ENCODE data around the gene ABHD17A. TPM values are rescaled to one million over a fixed set of nuclear protein-coding genes. Genes with fewer than 3 reads are reported as not detected.
A peak's percentile ranks its signal among the peaks of the same experiment; 100 is the strongest.

Gene ABHD17A
- total and polyA plus RNA-seq, 9 of the 15 experiments (the other 6 are each of a cell fraction or from before 2014, with no cell fraction given), result 0.04 to 135 (median 21.8) TPM; not detected in 1

DNA sequence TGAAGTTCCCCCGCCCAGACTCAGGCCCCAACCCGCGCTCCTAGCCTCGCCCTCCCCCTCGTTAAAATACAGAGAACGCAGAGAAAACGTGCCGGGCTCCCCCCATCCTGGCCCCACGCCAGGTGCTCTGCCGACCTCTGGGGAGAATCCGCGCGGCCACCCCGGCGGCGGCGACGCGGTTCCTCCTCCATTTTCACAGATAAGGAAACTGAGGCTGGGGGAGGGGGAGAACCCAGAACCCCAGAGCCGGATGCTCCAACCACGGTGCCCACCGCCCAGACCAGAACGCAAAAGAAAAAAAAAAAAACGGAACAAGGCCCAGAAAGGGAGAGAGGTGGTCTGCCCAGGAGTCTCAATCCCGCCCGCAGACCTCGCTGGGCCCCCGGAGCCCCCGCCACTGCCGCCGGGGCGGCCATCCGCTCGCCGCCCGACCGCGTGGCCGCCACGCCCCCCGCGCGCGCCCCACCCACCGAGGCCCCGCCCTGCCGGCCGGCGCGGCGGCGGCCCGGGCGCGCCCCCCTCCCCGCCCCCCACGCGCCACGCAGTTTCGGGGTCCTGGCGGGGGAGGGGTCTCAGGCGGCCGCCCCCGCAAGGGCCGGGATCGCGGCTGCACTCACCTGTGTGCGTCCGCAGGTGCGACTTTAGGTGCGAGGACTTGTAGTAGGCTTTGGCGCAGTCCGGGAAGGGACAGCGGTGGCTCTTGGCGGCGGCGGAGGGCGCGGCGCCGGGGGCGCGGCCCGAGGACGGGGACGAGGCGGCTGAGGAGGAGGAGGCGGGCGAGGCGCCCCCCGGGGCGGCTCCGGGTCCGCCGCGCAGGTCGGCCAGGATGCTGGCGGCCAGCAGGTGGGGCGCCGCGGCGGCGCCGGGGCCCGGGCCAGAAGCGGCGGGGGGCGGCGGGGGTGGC is 22.6 kb downstream of the ABHD17A start (continued):
- TF ChIP-seq SIN3A (IDR thresholded peaks at IDR 0.05; ENCODE audit: borderline replicate concordance in 2 of 2, control insufficient read depth in 1 of 2, low read depth in 2 of 2, low read length in 2 of 2), result peak; percentile 83 to 98
- TF ChIP-seq, protein P1, sequence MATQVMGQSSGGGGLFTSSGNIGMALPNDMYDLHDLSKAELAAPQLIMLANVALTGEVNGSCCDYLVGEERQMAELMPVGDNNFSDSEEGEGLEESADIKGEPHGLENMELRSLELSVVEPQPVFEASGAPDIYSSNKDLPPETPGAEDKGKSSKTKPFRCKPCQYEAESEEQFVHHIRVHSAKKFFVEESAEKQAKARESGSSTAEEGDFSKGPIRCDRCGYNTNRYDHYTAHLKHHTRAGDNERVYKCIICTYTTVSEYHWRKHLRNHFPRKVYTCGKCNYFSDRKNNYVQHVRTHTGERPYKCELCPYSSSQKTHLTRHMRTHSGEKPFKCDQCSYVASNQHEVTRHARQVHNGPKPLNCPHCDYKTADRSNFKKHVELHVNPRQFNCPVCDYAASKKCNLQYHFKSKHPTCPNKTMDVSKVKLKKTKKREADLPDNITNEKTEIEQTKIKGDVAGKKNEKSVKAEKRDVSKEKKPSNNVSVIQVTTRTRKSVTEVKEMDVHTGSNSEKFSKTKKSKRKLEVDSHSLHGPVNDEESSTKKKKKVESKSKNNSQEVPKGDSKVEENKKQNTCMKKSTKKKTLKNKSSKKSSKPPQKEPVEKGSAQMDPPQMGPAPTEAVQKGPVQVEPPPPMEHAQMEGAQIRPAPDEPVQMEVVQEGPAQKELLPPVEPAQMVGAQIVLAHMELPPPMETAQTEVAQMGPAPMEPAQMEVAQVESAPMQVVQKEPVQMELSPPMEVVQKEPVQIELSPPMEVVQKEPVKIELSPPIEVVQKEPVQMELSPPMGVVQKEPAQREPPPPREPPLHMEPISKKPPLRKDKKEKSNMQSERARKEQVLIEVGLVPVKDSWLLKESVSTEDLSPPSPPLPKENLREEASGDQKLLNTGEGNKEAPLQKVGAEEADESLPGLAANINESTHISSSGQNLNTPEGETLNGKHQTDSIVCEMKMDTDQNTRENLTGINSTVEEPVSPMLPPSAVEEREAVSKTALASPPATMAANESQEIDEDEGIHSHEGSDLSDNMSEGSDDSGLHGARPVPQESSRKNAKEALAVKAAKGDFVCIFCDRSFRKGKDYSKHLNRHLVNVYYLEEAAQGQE (IDR thresholded peaks at IDR 0.05; ENCODE audit: borderline replicate concordance), result no peak
- TF ChIP-seq, protein P1 (CRISPR knock-in tag; IDR thresholded peaks at IDR 0.05; ENCODE audit: low read depth), result no peak
- TF ChIP-seq FOS (IDR thresholded peaks at IDR 0.05; ENCODE audit: extremely low read depth, insufficient read length), result no peak
- peak; percentile 81 for TF ChIP-seq SAP30 (IDR thresholded peaks at IDR 0.05; ENCODE audit: borderline replicate concordance, insufficient read depth, low read depth, low read length, poor library complexity, severe bottlenecking)
- TF ChIP-seq ATF1 (CRISPR knock-in tag; IDR thresholded peaks at IDR 0.05), result no peak
- TF ChIP-seq ATF1 (tag; IDR thresholded peaks at IDR 0.05), result peak; percentile 34; the same call in 1 of the 2 replicates
- peak; percentile 39 for TF ChIP-seq TBP (optimal IDR thresholded peaks at IDR 0.05; ENCODE audit: low read depth, low read length)
- TF ChIP-seq POLR2B (IDR thresholded peaks at IDR 0.05; ENCODE audit: low read depth, partially characterized antibody), result no peak
- TF ChIP-seq, protein P2, sequence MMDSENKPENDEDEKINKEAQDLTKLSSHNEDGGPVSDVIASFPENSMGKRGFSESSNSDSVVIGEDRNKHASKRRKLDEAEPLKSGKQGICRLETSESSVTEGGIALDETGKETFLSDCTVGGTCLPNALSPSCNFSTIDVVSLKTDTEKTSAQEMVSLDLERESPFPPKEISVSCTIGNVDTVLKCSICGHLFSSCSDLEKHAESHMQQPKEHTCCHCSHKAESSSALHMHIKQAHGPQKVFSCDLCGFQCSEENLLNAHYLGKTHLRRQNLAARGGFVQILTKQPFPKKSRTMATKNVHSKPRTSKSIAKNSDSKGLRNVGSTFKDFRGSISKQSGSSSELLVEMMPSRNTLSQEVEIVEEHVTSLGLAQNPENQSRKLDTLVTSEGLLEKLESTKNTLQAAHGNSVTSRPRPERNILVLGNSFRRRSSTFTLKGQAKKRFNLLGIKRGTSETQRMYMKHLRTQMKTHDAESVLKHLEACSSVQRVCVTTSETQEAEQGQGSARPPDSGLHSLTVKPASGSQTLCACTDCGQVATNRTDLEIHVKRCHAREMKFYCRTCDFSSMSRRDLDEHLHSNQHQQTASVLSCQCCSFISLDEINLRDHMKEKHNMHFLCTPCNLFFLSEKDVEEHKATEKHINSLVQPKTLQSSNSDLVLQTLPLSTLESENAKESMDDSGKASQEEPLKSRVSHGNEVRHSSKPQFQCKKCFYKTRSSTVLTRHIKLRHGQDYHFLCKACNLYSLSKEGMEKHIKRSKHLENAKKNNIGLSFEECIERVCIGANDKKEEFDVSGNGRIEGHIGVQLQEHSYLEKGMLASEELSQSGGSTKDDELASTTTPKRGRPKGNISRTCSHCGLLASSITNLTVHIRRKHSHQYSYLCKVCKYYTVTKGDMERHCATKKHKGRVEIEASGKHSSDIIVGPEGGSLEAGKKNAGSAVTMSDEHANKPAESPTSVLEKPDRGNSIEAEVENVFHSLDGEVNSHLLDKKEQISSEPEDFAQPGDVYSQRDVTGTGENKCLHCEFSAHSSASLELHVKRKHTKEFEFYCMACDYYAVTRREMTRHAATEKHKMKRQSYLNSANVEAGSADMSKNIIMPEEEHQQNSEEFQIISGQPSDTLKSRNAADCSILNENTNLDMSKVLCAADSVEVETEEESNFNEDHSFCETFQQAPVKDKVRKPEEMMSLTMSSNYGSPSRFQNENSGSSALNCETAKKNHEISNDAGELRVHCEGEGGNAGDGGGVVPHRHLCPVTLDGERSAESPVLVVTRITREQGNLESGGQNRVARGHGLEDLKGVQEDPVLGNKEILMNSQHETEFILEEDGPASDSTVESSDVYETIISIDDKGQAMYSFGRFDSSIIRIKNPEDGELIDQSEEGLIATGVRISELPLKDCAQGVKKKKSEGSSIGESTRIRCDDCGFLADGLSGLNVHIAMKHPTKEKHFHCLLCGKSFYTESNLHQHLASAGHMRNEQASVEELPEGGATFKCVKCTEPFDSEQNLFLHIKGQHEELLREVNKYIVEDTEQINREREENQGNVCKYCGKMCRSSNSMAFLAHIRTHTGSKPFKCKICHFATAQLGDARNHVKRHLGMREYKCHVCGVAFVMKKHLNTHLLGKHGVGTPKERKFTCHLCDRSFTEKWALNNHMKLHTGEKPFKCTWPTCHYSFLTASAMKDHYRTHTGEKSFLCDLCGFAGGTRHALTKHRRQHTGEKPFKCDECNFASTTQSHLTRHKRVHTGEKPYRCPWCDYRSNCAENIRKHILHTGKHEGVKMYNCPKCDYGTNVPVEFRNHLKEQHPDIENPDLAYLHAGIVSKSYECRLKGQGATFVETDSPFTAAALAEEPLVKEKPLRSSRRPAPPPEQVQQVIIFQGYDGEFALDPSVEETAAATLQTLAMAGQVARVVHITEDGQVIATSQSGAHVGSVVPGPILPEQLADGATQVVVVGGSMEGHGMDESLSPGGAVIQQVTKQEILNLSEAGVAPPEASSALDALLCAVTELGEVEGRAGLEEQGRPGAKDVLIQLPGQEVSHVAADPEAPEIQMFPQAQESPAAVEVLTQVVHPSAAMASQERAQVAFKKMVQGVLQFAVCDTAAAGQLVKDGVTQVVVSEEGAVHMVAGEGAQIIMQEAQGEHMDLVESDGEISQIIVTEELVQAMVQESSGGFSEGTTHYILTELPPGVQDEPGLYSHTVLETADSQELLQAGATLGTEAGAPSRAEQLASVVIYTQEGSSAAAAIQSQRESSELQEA (IDR thresholded peaks at IDR 0.05; ENCODE audit: low read depth), result no peak

All from K562 (cell line).